ENCODE data around the gene EFHB.

GRCh38 chr3:19920401-19921080 lies 13.5 kb downstream of the EFHB start:
- no peak for TF ChIP-seq CTCF (IDR thresholded peaks at IDR 0.05)
- no peak for TF ChIP-seq POLR2A (IDR thresholded peaks at IDR 0.05)

Measured in suprapubic skin (tissue), 3 donors.